HG02623 (cell line): ENCODE results near the gene CDCP1.

Source experiments
- ATAC-seq: cut with Tn5 transposase; IDR thresholded peaks from one replicate; pipeline ENCODE4 v1.9.1; 2021; ENCODE audit warnings: moderate library complexity; ENCODE audit not compliant: unreplicated experiment

The CDCP1 gene, protein sequence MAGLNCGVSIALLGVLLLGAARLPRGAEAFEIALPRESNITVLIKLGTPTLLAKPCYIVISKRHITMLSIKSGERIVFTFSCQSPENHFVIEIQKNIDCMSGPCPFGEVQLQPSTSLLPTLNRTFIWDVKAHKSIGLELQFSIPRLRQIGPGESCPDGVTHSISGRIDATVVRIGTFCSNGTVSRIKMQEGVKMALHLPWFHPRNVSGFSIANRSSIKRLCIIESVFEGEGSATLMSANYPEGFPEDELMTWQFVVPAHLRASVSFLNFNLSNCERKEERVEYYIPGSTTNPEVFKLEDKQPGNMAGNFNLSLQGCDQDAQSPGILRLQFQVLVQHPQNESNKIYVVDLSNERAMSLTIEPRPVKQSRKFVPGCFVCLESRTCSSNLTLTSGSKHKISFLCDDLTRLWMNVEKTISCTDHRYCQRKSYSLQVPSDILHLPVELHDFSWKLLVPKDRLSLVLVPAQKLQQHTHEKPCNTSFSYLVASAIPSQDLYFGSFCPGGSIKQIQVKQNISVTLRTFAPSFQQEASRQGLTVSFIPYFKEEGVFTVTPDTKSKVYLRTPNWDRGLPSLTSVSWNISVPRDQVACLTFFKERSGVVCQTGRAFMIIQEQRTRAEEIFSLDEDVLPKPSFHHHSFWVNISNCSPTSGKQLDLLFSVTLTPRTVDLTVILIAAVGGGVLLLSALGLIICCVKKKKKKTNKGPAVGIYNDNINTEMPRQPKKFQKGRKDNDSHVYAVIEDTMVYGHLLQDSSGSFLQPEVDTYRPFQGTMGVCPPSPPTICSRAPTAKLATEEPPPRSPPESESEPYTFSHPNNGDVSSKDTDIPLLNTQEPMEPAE

DNA sequence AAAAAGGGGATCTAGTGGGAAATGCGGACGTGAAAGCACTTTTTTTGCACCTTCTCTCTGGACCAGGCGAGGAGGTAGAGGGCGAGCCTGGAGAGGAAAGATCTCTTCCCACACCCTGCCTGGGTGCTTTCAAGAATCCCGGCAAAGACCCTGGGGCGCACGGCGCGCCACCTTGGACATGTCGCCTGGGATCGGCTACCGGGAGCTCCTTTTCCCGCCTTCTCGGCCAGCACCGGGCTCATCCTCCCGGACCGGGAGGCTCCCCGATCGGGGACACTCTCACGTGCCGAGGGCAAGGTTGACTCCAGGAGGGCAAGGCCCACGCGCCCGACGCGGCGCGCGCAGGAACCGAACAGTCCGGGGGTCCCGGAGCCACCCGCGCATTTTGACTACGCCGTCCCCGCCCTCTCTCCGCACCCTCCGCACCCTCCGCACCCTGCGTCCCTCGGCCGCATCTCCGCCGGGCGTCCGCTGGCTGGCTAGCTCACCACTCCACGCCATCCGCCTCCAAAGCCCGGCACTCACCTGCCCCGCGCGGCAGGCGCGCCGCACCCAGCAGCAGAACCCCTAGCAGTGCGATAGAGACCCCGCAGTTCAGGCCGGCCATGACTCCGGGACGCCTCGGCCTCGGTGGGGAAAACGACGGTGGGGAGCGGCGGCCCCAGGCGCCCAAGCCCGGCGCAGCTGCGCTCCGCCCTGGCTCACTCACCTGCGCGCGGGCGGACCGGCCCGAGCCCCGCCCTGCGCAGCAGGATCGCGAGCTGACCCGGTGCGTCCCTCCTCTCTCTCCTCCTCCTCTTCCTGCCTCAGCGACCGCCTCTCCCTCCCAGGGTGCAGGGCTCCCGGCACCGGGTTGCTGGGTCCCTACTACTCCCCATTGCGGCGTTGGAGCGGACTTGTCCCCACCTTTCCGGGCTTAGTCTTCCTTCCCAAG lies at the start of gene CDCP1:
CDCP1 (minus strand) TSS at position 698 of the 934 bp plus-strand sequence; CDS start at position 607, 91 bp downstream.
- ATAC-seq = no peak

DNA sequence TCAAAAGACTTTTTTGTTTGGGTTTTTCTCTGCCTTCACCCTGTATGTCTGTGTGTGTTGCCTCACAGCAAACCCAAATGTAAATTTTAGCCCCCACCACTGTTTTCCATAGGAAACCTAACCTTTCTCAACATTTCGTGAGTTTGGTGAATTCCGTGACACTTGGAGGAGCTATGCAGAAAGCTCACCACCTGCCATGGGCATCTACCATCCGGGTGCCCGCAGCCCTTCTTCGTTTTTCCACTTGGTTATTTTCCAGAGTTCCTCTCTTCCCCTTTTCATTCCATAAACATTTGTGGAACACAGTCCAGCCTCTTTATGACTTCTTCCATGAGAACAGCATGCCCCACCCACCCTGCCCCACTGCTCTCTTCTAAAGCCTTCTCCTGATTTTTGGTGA lies 48.6 kb upstream of the CDCP1 start:
- ATAC-seq = no peak

GRCh38 chr3:45191924-45192417 lies 45.8 kb upstream of the CDCP1 start:
- ATAC-seq = no peak

DNA sequence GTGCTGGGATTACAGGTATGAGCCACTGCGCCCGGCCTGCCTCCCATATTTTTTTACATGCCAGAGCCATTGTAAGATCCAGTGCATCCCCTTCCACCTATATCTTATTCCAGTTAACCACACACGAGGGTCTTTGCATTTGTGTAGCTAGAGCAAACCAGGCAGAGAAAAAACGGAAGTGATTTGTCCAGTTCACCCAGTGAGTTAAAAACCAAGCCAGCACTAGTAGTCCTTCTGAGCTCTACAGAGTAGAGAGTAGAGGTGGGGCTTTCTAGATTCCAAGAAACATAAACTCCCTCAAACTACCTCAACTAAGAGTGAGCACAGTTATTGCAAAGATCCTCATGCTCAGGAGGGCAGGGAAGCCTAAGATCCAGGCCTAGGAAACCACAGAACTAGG lies 45.2 kb upstream of the CDCP1 start:
- no peak for ATAC-seq

DNA sequence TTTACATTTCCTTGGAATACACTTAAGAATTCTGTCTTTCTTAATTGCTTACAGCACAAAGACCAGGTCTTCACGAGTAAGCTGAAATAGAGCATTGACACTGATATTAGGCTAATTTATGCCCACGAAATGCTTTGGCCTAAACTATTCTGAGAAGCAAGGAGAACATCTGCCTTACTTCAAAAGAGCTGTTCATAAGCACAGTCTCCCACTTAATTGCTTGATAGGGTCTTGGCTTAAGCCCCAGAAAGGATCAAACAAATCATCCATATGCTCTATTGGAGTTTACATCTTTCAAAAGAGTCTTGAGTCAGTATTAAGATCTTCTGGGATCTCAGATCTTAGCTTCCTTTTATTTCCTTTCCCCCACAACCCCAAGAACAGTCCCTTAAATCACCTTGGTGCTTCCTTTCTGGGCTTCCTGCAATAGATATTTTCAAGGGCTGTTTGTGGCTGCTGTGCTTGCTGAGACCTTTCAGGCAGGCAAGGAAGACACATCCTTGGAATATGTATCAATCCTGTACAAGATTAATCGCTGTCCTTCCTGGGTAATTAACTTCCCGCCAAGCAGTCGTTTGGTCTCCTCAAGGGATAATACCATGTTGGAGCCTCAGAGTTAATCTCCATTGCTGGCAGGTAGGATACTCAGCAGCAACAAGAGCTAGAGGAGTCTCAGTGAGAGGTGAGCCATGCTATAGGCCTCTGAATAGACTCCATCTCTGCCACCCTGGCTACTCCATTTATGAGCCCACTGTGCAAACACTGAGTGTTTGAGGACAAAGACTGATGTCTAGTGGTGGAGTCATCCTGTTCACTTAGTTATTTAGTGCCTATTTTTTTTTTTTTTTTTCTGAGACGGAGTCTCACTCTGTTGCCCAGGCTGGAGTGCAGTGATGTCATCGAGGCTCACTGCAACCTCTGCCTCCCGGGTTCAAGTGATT lies 42.8 kb upstream of the CDCP1 start:
- no peak for ATAC-seq

- ATAC-seq = no peak
These were observed 41.5 kb upstream of the CDCP1 start for GRCh38 chr3:45187694-45188141.

DNA sequence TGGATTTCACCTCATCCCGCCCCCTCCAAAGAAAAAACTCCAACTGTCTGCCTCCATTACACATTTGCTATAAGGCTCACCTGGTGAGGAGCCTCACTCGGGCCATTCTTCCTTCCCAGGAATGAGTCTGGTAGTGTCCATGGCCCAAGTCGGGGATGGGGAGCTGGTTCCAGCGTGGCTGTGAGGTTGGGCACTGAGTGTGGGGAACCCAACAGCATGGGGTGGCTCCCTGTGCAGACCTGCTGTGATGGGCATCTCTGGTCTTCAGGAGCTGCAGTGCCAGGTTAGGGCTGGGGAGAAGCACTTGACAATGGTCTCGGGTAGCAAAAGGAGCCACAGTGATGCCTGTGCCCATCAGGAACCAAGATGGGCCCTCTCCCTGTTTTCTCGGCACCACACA lies 40.7 kb upstream of the CDCP1 start:
- no peak for ATAC-seq

GRCh38 chr3:45185461-45185860 lies 39.3 kb upstream of the CDCP1 start:
- no peak for ATAC-seq

DNA sequence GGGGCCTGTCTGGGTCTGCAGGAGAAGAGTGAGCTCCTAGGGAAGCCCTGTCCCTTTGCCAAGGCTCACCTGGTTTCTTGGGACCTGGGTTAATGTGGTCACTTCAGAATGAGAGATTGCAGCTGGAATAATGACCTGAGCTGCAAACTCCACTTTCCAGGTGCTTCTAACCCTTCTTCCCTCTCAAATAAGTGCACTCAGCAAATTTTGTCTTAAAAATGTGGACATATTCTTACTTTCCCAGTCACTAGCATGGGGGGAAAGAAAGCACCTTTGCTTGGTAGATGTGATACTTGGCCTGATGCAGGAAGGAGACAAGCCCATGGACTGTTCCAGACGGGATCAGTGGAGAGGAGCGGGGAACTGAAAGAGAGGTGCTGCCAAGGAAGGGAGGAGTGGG lies 38.9 kb upstream of the CDCP1 start:
- no peak for ATAC-seq

- ATAC-seq = no peak
These were observed 37.7 kb upstream of the CDCP1 start for GRCh38 chr3:45183872-45184262.

GRCh38 chr3:45182915-45183871 lies 37.0 kb upstream of the CDCP1 start:
- ATAC-seq = no peak

DNA sequence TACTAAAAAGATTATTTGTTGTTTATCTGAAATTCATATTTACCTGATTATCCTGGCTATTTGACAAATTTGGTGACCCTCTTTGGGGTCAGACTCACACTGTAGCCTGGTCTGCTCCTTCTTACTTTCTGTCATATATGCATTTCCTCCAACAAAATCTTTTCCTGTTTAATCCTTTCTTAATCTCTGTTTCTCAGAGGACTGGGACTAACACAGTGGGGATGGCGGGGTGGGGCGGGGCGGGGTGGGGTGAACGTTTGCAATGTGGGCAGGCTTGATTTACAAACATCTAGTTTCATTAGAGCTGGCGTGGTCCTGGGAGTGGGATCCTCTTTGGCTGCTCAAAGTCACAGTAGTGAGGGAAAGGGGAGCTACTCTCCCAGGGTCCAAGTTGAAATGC lies 35.3 kb upstream of the CDCP1 start:
- no peak for ATAC-seq

GRCh38 chr3:45180899-45181298 lies 34.7 kb upstream of the CDCP1 start:
- ATAC-seq = no peak

DNA sequence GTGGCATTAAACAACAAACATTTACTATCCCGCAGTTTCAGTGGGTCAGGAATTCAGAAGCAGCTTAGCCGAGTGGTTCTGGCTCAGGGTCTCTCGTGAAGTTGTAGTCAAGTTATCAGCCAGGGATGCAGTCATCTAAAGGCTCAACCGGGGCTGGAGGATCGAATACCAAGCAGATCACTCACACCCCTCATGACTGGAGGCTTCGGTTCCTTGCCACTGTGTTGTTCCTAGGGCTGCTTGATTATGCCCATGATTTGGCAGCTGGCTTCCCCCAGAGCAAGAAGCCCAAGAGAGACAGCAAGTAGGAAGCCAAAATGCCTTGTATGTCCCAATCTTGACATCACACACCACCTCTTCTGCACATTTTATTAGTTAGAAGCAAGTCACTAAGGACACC lies 33.9 kb upstream of the CDCP1 start:
- no peak for ATAC-seq

- no peak for ATAC-seq
These were observed 33.0 kb upstream of the CDCP1 start for GRCh38 chr3:45179163-45179562.

DNA sequence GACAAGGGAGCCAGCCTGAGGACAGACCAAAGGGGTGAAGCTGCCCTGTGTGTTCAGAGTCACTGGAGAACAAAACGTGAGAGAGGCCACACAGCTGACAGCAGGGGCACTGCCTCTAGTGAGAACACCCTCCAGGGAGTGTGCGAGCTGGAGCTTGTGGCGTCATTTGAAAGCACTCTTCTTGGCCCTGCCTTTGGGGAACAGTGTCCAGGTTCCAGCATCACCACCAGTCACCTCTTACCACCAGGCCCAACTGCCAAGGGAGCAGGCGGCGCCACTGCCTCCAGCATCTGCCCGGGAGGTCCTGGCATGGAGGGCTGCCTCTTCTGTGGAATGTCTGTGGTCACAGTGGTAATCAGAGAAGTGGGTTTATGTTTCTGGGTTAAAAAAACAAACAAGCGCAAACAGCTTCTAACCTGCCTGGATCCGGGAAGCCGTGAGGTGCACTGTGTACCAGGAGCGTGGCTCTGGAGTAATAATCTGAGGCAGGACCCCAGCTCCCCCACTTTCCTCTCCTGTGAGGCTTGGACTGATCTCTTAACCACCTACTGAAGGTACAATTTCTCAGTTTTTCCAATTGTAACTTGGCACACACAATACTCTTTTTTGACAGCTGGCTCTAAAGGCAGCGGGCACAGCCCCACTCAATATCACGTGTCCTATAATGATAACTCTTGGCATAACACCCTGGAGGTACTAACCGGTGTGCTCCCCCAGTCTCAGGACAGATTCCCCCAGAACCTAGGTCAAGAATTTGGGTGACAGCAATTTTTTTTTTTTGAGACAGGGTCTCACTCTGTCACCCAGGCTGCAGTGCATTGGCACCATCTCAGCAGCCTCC lies 32.2 kb upstream of the CDCP1 start:
- no peak for ATAC-seq

GRCh38 chr3:45176912-45177311 lies 30.7 kb upstream of the CDCP1 start:
- ATAC-seq = no peak

- ATAC-seq = no peak
These were observed 28.1 kb upstream of the CDCP1 start for GRCh38 chr3:45174234-45174633.
